Right kidney (tissue), 1 donor: ENCODE measurements around the gene NRP2.

Experiments used
- DNase-seq: peaks from one replicate; pipeline ENCODE4 v3.0.0-alpha.2; 2016

The NRP2 gene

DNA sequence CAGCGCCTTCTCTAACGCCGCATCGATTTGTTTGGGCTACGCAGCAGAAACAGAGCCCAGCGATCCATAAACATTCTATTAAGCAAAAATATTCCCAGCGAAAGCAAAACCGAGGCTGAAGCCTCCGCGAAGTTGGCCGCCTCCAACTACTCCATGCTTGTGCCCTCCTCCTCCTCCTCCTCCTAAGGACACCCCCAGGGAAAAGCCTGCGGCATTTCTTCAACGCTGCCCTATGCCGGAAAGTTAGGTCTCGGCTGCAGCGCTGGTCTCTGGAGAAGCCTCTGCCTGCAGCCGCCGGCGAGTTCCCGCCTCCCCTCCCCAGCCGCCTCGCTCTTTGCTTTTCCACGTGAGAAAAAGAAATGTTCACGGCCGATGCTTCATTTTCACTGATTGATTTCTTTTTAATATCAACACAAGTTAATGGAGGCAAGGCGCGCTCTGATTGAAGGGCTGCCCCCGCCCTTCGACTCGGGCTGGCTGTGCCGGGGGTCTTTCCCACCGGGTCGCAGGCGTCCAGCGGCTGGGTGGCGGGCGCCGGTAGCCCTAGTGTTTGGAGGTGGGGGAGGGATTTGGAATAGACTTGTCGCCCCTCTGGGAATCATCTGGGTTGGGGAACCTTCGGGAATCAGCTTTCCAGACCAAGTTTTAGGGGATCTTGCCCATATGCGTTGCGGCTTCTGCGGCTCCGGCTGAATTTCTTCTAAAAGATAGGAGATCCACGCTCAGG is 3.9 kb downstream of the NRP2 start:
- peak; percentile 80 for DNase-seq

- no peak for DNase-seq
These were observed 4.7 kb downstream of the NRP2 start for GRCh38 chr2:205686783-205687640.

GRCh38 chr2:205687641-205687956 is 5.3 kb downstream of the NRP2 start:
- DNase-seq: no peak

- peak; percentile 28 for DNase-seq
These were observed 6.3 kb downstream of the NRP2 start for GRCh38 chr2:205688417-205689200.

- DNase-seq: no peak
These were observed 7.5 kb downstream of the NRP2 start for GRCh38 chr2:205689820-205690219.

- DNase-seq: no peak
These were observed 9.8 kb downstream of the NRP2 start for GRCh38 chr2:205692104-205692503.

DNA sequence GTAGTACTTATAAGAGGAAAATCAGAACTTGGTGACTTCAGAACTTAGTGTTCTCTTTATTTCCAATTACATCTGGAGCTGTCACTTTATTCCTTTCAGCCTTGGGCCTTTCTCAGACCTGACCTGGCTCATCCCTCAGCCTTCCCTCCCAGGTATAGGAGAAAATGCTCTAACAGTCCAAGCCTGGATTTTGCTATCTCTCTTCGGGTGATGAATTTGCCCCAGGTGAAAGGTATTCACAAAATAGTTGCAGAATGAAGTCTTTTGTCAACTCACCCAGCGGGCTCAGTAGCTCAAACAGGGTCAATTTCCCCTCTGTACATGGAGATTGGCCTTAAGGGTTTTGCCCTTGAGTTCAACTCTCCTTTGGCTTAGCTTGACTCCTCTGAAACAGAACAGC is 12.0 kb downstream of the NRP2 start:
- DNase-seq: no peak

DNA sequence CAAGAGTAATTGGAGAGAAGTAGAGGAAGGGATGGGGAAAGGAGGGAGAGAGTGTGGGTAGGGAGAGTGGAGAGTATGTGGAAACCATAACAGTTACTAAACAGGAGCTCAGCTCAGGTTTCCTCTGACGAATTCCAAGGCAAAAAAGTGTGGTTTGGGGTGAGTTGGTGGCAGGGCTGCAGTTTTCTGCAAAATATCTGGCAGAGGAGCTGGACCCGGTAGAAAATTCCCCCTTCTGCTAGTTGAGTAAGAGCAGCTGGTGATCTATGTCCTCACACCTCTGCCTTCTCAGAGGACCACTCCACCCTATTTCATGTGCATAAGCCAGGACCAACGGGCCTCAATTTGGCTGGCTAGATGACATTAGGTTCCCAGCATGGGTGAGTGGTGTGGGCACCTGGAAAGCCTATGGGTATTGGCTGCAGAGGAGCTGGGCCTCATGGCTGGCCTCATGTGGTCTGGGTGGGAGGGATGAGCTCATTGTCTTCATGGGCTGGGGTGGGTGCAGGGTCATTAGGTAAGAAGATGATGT is 13.2 kb downstream of the NRP2 start:
- no peak for DNase-seq

- no peak for DNase-seq
These were observed 14.1 kb downstream of the NRP2 start for GRCh38 chr2:205696331-205696926.

- DNase-seq: no peak
These were observed 14.7 kb downstream of the NRP2 start for GRCh38 chr2:205696927-205697441.

- no peak for DNase-seq
These were observed 16.3 kb downstream of the NRP2 start for GRCh38 chr2:205698286-205699268.

DNA sequence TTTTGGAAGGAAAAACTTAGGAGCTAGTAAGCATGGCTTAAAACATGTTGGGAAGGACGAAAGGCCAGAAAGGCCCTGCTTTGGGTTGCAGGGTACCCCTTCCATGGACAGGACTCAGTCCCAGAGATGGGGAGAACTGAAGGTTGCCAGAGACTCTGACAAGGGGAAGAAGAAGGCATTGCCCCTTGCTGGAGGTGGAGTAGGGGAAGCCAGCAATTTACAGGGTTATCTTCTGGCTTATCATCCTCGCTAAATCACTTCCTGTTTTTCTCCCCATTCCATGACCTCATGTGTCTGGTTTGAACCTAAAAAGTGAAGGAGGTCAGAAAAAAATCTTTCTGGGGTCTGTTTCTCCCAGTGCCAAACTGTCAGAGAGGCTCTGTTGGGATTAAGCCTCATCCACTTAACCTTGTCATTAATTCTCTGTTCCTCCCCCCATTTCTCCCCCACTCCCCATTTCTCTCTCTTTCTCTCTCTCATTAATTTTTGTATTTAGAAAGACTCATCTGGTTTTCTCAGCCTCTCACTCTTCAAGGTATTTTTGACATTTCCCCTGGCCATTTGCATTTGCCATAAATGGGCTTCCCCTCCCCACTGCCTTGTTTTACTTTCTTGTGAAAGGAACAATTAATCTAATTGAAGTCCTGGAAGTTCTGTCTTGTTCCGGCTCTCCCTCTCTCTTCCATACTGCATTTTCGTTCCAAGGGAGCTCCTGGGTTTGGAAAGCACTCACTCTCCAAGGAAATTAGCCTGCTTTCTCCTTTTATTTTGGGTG is 17.4 kb downstream of the NRP2 start:
- DNase-seq: no peak

DNA sequence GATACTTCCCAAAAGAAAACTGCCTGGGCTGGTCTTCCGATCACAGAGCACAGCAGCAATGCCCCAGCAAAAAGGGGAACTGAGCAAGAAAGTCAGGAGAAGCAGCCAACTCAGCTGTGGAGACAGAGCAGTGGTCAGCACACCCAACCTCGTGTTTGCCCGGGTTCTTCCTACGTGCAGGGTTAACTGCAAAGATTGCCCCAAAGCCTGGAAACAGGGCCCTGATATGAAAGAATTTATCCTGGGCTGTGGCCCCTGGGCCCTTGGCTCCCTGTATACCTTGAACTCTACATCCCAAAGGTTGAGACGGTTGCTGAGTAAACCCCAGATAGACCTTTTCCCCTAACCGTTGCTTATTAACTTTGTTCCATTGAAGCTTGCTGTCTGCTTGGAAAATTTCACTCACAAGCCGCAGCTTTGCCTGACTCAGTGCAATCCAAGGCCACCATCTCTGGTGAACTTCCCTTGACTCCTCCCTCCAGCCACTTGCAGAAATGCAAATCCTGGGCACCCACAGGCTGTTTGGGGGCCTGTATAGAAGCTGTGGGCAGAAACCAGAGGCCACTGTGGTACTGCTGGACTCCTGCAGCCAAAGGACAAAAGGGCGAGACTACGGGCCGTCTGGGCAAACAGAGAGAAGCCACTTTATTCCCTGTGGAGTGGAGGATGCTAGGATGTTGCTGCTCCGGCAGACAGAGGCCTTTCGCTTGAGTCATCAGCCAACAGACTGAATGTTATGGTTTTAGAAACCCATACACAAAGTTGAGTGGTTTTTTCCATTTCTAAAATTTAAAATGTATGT is 18.2 kb downstream of the NRP2 start:
- DNase-seq: no peak

DNA sequence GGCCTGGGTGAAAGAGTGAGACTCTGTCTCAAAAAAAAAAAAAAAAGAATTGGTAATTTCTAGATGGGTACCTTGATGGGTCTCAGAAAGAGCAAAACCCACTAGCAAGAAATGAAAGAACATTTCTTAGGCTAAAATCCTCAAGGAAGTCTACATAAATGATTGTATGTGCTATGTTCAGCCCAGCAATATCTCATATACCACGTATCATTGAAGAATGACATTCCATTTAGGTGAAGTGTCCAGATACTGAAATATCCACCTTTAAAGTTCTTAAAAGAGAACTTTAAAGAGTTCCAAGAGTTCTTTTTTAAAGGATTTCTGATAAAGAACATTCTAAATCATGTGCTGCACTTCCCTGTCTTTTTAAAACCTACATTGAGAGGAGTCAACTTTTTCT is 19.2 kb downstream of the NRP2 start:
- no peak for DNase-seq

GRCh38 chr2:205702576-205702975 is 20.3 kb downstream of the NRP2 start:
- DNase-seq: no peak

DNA sequence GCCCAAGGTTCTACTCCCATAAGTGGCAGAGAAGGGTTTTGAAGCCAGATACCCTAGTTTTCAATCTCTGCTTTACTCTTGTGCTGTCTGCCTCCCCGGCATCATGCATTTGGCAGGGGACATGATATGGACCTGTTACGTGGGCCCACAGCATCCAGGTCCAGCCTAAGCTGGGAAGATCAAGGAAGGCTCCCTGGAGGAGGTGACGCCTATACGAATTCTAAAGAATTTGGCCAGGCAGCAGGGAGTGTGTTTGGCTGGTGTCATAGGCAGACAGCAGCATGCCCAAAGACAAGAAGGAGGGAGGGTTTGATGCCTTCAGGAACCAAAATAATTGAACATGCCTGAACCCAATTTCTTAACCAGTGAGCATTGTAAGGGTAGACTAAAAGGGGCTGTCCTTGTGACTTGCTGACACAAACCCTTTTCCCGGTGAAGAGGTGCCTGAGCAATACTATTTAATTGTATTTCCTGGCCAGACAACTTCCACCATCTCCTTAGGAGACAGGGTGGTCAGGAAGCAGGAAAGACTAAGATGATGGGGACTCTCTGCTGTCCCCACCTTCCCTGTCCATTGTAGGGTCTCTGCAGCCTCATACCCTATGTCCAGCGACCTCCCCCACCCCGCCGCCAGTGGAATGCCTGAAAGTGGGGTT is 21.3 kb downstream of the NRP2 start:
- DNase-seq: no peak

DNA sequence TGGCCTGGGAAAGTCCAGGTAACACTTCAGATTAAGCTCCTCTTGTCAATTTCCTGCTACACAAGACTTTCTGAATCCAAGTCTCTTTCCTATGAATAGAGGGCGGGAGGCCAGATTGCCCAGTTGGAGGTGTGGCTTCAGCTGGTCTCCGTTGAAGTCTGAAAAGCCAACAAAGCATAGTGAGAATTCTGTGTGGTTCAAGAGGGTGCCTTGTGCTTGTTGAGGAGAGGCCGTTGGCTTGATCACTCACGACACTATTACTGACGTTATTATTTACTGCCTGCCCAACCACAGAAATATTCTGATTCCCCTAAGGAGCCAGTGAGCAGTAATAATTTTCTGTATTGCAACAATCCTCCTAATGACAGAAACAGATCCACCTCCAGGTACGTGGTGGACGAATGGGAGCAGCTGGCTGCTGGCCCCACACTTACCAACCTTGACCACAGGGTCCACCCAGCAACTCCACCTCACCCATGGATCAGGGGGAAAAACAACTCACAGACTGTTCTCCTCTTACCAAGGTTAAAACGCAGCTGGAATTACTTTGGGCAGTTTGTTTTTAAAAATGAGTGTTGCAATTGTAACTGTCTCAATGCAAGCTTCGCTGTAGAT is 21.9 kb downstream of the NRP2 start:
- DNase-seq: no peak
